ENCODE data around the gene ALOX15B.

DNA sequence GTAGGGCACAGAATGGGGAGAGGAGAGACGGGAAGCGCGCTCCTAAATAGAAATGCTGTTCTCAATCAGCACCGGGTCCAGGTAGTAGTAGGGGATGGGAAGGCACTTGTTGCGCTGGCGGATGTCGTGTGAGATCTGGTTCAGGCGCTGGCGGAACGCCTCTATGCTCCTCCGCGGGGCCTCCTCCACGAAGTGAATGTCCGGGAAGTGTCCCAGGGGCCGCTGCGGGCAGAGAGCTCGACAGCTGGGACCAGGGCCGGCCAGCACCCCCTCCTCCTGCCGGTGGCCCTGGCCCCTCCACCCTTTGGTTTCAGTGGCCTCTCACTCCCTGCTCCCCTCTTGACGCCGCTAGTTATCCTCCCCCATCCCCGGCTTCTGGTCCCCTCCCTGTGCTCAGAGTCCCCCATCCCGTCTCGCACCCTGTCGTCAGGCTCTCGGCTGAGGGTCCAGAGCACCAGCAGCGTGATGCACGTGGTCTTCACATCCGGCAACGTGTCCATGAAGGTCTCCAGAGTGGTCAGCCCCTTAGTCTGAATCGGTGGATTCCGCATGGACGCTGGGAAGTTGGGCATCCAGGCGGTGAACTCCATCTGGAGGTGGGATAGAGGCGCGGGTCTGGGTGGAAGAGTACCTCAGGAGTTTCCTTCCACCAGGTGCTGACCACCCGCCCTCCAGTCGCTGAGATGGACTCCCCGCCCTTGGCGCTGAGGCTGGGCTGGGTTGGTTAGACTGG is 34.0 kb downstream of the ALOX15B start:
- TF ChIP-seq, protein P1, sequence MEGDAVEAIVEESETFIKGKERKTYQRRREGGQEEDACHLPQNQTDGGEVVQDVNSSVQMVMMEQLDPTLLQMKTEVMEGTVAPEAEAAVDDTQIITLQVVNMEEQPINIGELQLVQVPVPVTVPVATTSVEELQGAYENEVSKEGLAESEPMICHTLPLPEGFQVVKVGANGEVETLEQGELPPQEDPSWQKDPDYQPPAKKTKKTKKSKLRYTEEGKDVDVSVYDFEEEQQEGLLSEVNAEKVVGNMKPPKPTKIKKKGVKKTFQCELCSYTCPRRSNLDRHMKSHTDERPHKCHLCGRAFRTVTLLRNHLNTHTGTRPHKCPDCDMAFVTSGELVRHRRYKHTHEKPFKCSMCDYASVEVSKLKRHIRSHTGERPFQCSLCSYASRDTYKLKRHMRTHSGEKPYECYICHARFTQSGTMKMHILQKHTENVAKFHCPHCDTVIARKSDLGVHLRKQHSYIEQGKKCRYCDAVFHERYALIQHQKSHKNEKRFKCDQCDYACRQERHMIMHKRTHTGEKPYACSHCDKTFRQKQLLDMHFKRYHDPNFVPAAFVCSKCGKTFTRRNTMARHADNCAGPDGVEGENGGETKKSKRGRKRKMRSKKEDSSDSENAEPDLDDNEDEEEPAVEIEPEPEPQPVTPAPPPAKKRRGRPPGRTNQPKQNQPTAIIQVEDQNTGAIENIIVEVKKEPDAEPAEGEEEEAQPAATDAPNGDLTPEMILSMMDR (conservative IDR thresholded peaks at IDR 0.05 in 1 of 2, IDR thresholded peaks at IDR 0.05 in 1 of 2; ENCODE audit: low read depth in 1 of 2, low read length in 2 of 2) = no peak
- TF ChIP-seq EZH2 (IDR thresholded peaks at IDR 0.05; ENCODE audit: low read length, missing control alignments) = peak; percentile 85
